K562 (cell line): Measurements from ENCODE around the gene TLNRD1. TPM values are rescaled to one million over a fixed set of nuclear protein-coding genes. Genes with fewer than 3 reads are reported as not detected.
A peak's percentile ranks its signal among the peaks of the same experiment; 100 is the strongest.

ENCODE experiments used
- ATAC-seq: fragments of 200-7000 bp; cut with Tn5 transposase; 3 replicates; pipeline ENCODE4 v1.9.1; 2020; ENCODE audit warnings: moderate library complexity
- BruUV-seq: library from RNA; stranded (reverse); fragments of 400-500 nt; replicated peaks from 2 replicates; lab custom pipeline; 2021; lab: Mats Ljungman, UMichigan
- CTCF ChIA-PET: fragments of 300-600 bp; formaldehyde crosslinking; extraction: SDS; loops from one replicate; lab custom pipeline; 2021; ENCODE audit warnings: low intra/inter-chr PET ratio; lab: Yijun Ruan, JAX
- POLR2A ChIA-PET: fragments of 300-600, 350-650 bp; sonication (Branson Sonifier 250); formaldehyde crosslinking; extraction: SDS; loops from one replicate; lab custom pipeline; 2021; ENCODE audit warnings: antibody characterized with exemption, inconsistent platforms; lab: Yijun Ruan, JAX
- DNase-seq, 4 experiments: peaks; one replicate each; pipeline versions ENCODE4 v3.0.0 to v3.0.0-alpha.2; 2011 to 2018; ENCODE audit warnings: low spot score in 3 of 4, mixed read lengths in 3 of 4; ENCODE audit errors: extremely low read depth in 1 of 4
- FAIRE-seq: peaks from 2 replicates; lab custom pipeline; 2011; peaks lifted over from hg19 to GRCh38; lab: Jason Lieb, UNC
- H2AFZ ChIP-seq: 2 replicates; pipeline ENCODE4 v1.6.0; 2011; ENCODE audit warnings: low read depth, low read length, control low read depth, inconsistent platforms
- H3K27ac ChIP-seq: fragments of 200-600 bp; 3 replicates; pipeline ENCODE4 v1.8.0; 2011; ENCODE audit warnings: low read depth, mild to moderate bottlenecking, control low read depth, inconsistent platforms, low read length, moderate library complexity, mixed read lengths; ENCODE audit errors: extremely low read depth
- H3K27me3 ChIP-seq, 2 experiments: fragments of 300-600 bp in 1 of 2; 2 replicates in 1 of 2; 3 replicates in 1 of 2; pipeline versions ENCODE4 v1.6.0 to v1.8.0; 2011; ENCODE audit warnings: inconsistent platforms in 2 of 2, low read length in 2 of 2, mild to moderate bottlenecking in 1 of 2, mixed read lengths in 1 of 2, moderate library complexity in 1 of 2; ENCODE audit not compliant: control insufficient read depth in 2 of 2, insufficient read depth in 2 of 2
- H3K36me3 ChIP-seq: fragments of 300-600 bp; 3 replicates; pipeline ENCODE4 v1.8.0; 2011; ENCODE audit warnings: mild to moderate bottlenecking, low read length, inconsistent platforms; ENCODE audit not compliant: control insufficient read depth, insufficient read depth
- H3K4me1 ChIP-seq, 2 experiments: fragments of 200-600 bp in 1 of 2; replicated peaks in 1 of 2; 2 replicates in 1 of 2; 3 replicates in 1 of 2; pipeline versions ENCODE4 v1.5.1 to v1.8.0; 2011; ENCODE audit warnings: inconsistent platforms in 2 of 2, low read length in 2 of 2, mild to moderate bottlenecking in 1 of 2, mixed read lengths in 1 of 2, moderate library complexity in 1 of 2; ENCODE audit not compliant: control insufficient read depth in 2 of 2, insufficient read depth in 2 of 2
- H3K4me2 ChIP-seq: 2 replicates; pipeline ENCODE4 v1.6.1; 2011; ENCODE audit warnings: low read length, control low read depth, inconsistent platforms, mixed read lengths; ENCODE audit not compliant: insufficient read depth
- H3K4me3 ChIP-seq: fragments of 200-600 bp; sonication (generic), shearing (Covaris generic); 2 replicates; pipeline ENCODE4 v1.5.1; 2016; ENCODE audit warnings: control low read depth, inconsistent platforms
- H3K79me2 ChIP-seq: fragments of 200-600 bp; 3 replicates; pipeline ENCODE4 v1.8.0; 2011; ENCODE audit warnings: low read length, inconsistent platforms; ENCODE audit not compliant: control insufficient read depth, insufficient read depth
- H3K9ac ChIP-seq, 2 experiments: 2 replicates each; pipeline versions ENCODE4 v1.6.0 to v1.6.1; 2011; ENCODE audit warnings: low read depth in 2 of 2, low read length in 2 of 2, control low read depth in 1 of 2, inconsistent platforms in 1 of 2, mild to moderate bottlenecking in 1 of 2, mixed read lengths in 1 of 2; ENCODE audit not compliant: insufficient read depth in 1 of 2
- H3K9me1 ChIP-seq: one replicate; pipeline ENCODE4 v1.6.0; 2011; ENCODE audit warnings: inconsistent platforms, mild to moderate bottlenecking, low read length, moderate library complexity; ENCODE audit not compliant: control insufficient read depth, insufficient read depth
- H3K9me3 ChIP-seq: replicated peaks from 2 replicates; pipeline ENCODE4 v1.5.1; 2011; ENCODE audit warnings: low read depth, low read length, inconsistent platforms; ENCODE audit not compliant: control insufficient read depth, insufficient read depth
- H4K20me1 ChIP-seq: replicated peaks from 2 replicates; pipeline ENCODE4 v1.6.1; 2011; ENCODE audit warnings: low read length, inconsistent platforms, mixed read lengths; ENCODE audit not compliant: control insufficient read depth, insufficient read depth
- DIDO1 ChIP-seq: fragments of 450-650 bp; IDR thresholded peaks from 2 replicates; pipeline ENCODE4 v1.6.1; 2016; ENCODE audit warnings: low read depth, missing biosample characterization, missing genetic modification characterization
- KDM5B ChIP-seq: fragments of 200-600 bp; sonication (generic); IDR thresholded peaks from 2 replicates; pipeline ENCODE4 v1.6.1; 2012; ENCODE audit warnings: low read depth, mild to moderate bottlenecking, moderate library complexity, low read length, control low read depth, inconsistent platforms; ENCODE audit not compliant: insufficient replicate concordance
- KHSRP ChIP-seq: fragments of 450-650 bp; IDR thresholded peaks from 2 replicates; pipeline ENCODE4 v1.6.1; 2017
- MEF2D ChIP-seq: conservative IDR thresholded peaks from 2 replicates; pipeline ENCODE4 v1.6.1; 2016; ENCODE audit warnings: low read depth, missing genetic modification characterization, missing compliant biosample characterization
- POLR3A ChIP-seq: IDR thresholded peaks from 2 replicates; pipeline ENCODE4 v1.6.1; 2011; ENCODE audit warnings: borderline replicate concordance, mild to moderate bottlenecking, moderate library complexity; ENCODE audit not compliant: insufficient read length, insufficient read depth; ENCODE audit errors: extremely low read depth
- TCFL5 ChIP-seq: fragments of 250-450 bp; sonication (Bioruptor Pico); conservative IDR thresholded peaks from 2 replicates; pipeline ENCODE4 v1.6.1; 2021; ENCODE audit warnings: mild to moderate bottlenecking, moderate library complexity, matching md5 sums
- WGBS: fragments of 100-300 bp; shearing (Covaris generic); methylation state at CpG from one replicate; pipeline ENCODE4 v1.1.6; 2016; ENCODE audit warnings: low coverage, mixed read lengths; ENCODE audit not compliant: insufficient coverage; ENCODE audit errors: missing lambda C conversion rate; 5-methylcytosine and 5-hydroxymethylcytosine counted together
- in situ Hi-C: fragments of 300-500 bp; cut with MboI; formaldehyde crosslinking; loops from 4 replicates; pipeline ENCODE4 v1.15.0; 2018; ENCODE audit warnings: inconsistent platforms, mixed read lengths
- intact Hi-C: fragments of 100-400 bp; cut with micrococcal nuclease; formaldehyde crosslinking; loops from 2 replicates; pipeline ENCODE4 v1.14.2; 2022
- polyA plus RNA-seq, 8 experiments: library from polyadenylated mRNA; depleted of rRNA in 4 of 8; stranded (reverse) in 5 of 8; unstranded in 3 of 8; fragments of >200 nt; fragmentation: Nextera tagmentation in 2 of 8; fragmentation: Illumina TruSeq in 1 of 8; extraction: Ambion mirVana in 2 of 8; extraction: Trizol in 1 of 8; gene quantifications; 2 replicates each; pipeline versions ENCODE4 v1.2.1 to v1.2.3, GENCODE V29; 2011 to 2014; ENCODE audit warnings: inconsistent platforms in 1 of 8, missing spikeins in 1 of 8
- total RNA-seq, 7 experiments: library from RNA; depleted of rRNA in 6 of 7; stranded (reverse); fragments of >200 nt in 6 of 7; fragmentation: Illumina TruSeq in 2 of 7; extraction: Trizol in 2 of 7; gene quantifications; 2 replicates each; pipeline versions ENCODE4 v1.2.1 to v1.2.3, GENCODE V29; 2011 to 2021; ENCODE audit warnings: low replicate concordance in 1 of 7
- TF ChIP-seq, protein P1 (sequence below): sonication (generic); formaldehyde crosslinking; IDR thresholded peaks from 2 replicates; pipeline ENCODE4 v1.8.0; 2023; ENCODE audit warnings: mild to moderate bottlenecking, missing genetic modification reagents
- TF ChIP-seq, protein P2 (sequence below): fragments of 250-450 bp; sonication (Bioruptor Pico); IDR thresholded peaks from 2 replicates; pipeline ENCODE4 v1.5.0; 2020; ENCODE audit warnings: mild to moderate bottlenecking, borderline replicate concordance
- TF ChIP-seq, protein P3 (sequence below): fragments of 250-450 bp; sonication (Bioruptor Pico); IDR thresholded peaks from 2 replicates; pipeline ENCODE4 v1.6.1; 2021; ENCODE audit warnings: mild to moderate bottlenecking
- TF ChIP-seq, protein P4 (sequence below): fragments of 250-450 bp; sonication (Bioruptor Pico); IDR thresholded peaks from 2 replicates; pipeline ENCODE4 v1.8.0; 2021; ENCODE audit warnings: moderate library complexity, mild to moderate bottlenecking, inconsistent platforms

TLNRD1 gene
- total and polyA plus RNA-seq, 9 of the 15 experiments (the other 6 are each of a cell fraction or from before 2014, with no cell fraction given) = 1.1 to 33.1 (median 5.7) TPM

DNA sequence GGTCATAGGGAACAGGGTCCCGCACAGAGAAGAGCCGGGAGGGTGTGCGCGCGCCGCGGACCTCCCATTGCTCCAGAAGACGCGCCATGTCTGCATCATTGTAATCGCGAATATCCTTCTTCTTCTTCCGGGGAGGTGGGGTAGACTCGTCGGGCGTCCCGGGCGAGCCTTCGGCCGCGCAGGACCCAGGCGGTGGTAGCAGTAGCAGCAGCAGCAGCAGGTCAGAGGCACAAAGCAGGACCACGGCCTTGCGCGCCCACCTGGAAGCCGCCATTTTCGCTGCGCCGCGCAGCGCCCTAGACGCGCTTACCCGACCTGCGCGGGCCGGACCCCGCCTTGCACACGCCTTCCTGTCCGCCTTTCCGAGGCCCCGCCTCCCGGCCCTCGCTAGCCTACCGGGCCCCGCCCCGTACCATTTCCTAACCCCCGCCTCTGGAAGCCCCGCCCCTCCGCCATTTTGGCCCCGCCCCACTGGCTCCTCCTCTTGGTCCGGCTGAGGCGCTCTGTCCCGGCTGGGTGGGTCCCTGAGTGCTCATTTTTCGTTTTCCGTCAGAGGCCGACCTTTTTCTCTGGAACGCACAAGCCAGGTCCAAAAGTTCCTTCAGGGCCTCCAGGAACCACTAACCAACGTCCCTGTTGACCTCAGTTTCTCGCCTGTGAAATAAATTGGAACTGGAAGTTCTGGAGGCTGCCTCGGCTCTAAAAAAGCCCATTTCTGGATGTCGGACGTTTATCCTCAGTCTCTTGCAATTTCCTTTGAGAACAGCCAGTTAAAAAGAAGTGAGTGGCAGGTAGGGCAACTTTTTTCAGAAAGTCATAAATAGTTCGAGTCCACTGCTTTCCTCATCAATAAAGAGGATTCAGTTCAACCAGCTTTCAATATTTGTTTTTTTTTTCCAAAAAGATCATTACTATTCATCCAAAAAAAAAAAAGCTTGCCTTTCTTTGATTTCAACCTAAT is 10.9 kb upstream of the TLNRD1 start, which contains the start of gene MESD:
Gene MESD (minus strand): TSS at position 302 of the 961 bp plus-strand sequence. CDS start 28 bp downstream, at position 274.
- in situ Hi-C loops (no loop called here), intact Hi-C loops (loop anchor here (5.0 to 10.0 kb wide), 2 partner anchors 173 to 335 kb away; partner anchors contain the start of gene STARD5)
- Histone ChIP-seq H4K20me1 (peaks cover 12% of the 10 kb centered on the region), H3K36me3 (peaks cover 24% of the 10 kb centered on the region), H3K4me1 (peaks cover 10 to 42% of the 10 kb centered on the region in 2 experiments), H3K4me2 (peak within 1 kb of the TSS; percentile 98), H2AFZ (peak within 1 kb of the TSS; percentile 89), H3K9ac (peak within 1 kb of the TSS; percentile 72 to 96), H3K9me3 (no peaks in the 10 kb centered on the region), H3K27me3 (no peaks in the 10 kb centered on the region), H3K79me2 (peaks cover 48% of the 10 kb centered on the region), H3K4me3 (peak within 1 kb of the TSS; percentile 65), H3K9me1 (no peaks in the 10 kb centered on the region), H3K27ac (peak within 1 kb of the TSS; percentile 75)
- ChIA-PET POLR2A (interaction anchor here (0.8 to 1.3 kb wide), 2 partner anchors 13 to 520 kb away, joined by 3 read pairs; no protein-coding TSS in a partner anchor), CTCF (interaction anchor here (0.7 kb wide), 1 partner anchor 13 kb away, joined by 3 read pairs; no protein-coding TSS in a partner anchor)
- 1% methylated on average over 51 of the region's 63 CpGs for WGBS
- FAIRE-seq = peak; percentile 82
- TSS peak; percentile 96 for BruUV-seq
- peak; percentile 97 to 99 (median 98) for DNase-seq
- ATAC-seq = peak; percentile 97
- TF ChIP-seq TCFL5 (CRISPR knock-in tag) (no peak), DIDO1 (tag) (no peak), KDM5B (peak; percentile 97), KHSRP (no peak), MEF2D (tag) (no peak), POLR3A (no peak)
- TF ChIP-seq, protein P1, sequence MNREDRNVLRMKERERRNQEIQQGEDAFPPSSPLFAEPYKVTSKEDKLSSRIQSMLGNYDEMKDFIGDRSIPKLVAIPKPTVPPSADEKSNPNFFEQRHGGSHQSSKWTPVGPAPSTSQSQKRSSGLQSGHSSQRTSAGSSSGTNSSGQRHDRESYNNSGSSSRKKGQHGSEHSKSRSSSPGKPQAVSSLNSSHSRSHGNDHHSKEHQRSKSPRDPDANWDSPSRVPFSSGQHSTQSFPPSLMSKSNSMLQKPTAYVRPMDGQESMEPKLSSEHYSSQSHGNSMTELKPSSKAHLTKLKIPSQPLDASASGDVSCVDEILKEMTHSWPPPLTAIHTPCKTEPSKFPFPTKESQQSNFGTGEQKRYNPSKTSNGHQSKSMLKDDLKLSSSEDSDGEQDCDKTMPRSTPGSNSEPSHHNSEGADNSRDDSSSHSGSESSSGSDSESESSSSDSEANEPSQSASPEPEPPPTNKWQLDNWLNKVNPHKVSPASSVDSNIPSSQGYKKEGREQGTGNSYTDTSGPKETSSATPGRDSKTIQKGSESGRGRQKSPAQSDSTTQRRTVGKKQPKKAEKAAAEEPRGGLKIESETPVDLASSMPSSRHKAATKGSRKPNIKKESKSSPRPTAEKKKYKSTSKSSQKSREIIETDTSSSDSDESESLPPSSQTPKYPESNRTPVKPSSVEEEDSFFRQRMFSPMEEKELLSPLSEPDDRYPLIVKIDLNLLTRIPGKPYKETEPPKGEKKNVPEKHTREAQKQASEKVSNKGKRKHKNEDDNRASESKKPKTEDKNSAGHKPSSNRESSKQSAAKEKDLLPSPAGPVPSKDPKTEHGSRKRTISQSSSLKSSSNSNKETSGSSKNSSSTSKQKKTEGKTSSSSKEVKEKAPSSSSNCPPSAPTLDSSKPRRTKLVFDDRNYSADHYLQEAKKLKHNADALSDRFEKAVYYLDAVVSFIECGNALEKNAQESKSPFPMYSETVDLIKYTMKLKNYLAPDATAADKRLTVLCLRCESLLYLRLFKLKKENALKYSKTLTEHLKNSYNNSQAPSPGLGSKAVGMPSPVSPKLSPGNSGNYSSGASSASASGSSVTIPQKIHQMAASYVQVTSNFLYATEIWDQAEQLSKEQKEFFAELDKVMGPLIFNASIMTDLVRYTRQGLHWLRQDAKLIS (CRISPR knock-in tag) = no peak
- TF ChIP-seq, protein P2, sequence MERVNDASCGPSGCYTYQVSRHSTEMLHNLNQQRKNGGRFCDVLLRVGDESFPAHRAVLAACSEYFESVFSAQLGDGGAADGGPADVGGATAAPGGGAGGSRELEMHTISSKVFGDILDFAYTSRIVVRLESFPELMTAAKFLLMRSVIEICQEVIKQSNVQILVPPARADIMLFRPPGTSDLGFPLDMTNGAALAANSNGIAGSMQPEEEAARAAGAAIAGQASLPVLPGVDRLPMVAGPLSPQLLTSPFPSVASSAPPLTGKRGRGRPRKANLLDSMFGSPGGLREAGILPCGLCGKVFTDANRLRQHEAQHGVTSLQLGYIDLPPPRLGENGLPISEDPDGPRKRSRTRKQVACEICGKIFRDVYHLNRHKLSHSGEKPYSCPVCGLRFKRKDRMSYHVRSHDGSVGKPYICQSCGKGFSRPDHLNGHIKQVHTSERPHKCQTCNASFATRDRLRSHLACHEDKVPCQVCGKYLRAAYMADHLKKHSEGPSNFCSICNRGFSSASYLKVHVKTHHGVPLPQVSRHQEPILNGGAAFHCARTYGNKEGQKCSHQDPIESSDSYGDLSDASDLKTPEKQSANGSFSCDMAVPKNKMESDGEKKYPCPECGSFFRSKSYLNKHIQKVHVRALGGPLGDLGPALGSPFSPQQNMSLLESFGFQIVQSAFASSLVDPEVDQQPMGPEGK = no peak
- TF ChIP-seq, protein P3, sequence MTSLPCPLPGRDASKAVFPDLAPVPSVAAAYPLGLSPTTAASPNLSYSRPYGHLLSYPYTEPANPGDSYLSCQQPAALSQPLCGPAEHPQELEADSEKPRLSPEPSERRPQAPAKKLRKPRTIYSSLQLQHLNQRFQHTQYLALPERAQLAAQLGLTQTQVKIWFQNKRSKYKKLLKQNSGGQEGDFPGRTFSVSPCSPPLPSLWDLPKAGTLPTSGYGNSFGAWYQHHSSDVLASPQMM (CRISPR knock-in tag) = no peak
- TF ChIP-seq, protein P4, sequence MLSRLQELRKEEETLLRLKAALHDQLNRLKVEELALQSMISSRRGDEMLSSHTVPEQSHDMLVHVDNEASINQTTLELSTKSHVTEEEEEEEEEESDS (CRISPR knock-in tag) = no peak
